Measurements from ENCODE around the gene ENTPD6.
"Not testable (repeated sequence)": the region's sequence is repeated elsewhere in the genome, so short reads cannot be mapped to it uniquely, and the experiment has no call there.

The ENTPD6 gene

DNA sequence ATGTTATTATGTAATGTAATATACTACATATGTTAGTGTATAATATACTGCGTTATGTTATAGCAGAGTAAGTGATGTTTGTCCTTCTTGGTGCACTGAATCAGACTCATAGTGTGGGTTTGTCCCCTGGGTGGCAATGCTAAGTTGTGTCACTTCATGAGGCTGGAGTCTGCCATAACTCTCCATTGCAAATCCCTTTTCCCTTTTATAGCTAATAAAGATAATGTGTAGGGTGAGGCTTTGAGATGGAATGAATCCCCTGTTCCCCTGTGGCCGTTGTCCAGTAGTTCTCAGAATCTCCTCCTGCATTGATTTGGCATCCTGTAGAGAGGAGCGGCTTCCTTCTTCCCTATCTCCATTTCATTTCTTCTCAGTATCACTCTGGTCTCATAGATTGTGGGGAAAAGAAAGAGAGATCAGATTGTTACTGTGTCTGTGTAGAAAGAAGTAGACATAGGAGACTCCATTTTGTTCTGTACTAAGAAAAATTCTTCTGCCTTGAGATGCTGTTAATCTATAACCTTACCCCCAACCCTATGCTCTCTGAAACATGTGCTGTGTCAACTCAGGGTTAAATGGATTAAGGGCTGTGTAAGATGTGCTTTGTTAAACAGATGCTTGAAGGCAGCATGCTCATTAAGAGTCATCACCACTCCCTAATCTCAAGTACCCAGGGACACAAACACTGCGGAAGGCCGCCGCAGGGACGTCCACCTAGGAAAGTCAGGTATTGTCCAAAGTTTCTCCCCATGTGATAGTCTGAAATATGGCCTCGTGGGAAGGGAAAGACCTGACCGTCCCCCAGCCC lies 45.5 kb downstream of the ENTPD6 start:
- not testable (repeated sequence) for DNase-seq (ENCODE audit: low read depth in 3 of 3, low spot score in 1 of 3)

DNA sequence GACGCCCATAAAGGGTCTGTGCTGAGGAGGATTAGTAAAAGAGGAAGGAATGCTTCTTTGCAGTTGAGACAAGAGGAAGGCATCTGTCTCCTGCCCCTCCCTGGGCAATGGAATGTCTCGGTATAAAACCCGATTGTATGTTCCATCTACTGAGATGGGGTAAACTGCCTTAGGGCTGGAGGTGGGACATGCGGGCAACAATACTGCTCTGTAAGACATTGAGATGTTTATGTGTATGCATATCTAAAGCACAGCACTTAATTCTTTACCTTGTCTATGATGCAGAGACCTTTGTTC lies 46.1 kb downstream of the ENTPD6 start:
- not testable (repeated sequence) for DNase-seq (ENCODE audit: low read depth in 3 of 3, low spot score in 1 of 3)

DNA sequence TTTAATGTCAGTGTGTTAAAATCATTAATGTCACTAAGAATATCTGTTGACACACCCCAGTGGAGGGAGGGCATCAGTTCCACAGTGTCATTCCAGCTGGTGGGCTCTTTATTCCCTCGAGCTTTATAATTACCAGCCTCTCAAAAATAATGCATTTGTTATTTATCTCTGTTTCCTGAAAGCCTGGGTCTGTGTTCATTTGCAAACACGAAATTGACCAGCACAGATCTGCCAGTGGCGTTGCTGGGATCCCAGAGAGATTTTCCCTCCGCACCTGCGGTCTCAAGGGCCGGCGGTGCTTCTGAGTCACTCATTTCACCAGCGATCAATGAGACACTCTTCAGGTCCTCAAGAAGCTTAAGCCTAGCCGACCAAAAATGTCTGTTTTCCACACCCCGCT lies 46.7 kb downstream of the ENTPD6 start:
- DNase-seq (ENCODE audit: low read depth in 3 of 3, low spot score in 1 of 3) = no peak

DNA sequence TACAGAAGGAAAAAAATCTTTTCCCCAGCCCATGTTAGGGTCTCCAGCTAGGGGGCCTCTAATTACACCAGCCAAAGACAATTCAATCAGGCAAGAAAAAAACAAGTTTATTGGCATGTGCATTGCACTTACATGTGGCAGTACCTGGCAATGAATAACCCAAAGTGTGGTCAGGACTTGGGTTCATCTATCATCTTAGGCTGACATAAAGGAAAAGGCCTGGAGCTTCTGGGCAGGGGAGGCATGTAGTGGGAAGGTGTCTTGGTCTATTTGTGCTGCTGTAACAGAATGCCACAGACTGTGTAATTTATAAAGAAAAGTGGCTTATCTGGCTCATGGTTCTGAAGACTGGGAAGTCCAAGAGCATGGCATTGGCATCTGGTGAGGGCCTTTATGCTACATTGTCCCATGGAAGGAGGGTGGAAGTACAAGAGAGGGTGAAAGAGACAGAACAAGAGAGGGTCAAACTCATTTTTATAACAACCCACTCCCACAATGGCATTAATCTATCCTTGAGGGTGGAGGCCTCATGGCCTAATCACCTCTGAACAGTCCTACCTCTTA lies 48.0 kb downstream of the ENTPD6 start:
- no peak for DNase-seq (ENCODE audit: low read depth in 3 of 3, low spot score in 1 of 3)

DNA sequence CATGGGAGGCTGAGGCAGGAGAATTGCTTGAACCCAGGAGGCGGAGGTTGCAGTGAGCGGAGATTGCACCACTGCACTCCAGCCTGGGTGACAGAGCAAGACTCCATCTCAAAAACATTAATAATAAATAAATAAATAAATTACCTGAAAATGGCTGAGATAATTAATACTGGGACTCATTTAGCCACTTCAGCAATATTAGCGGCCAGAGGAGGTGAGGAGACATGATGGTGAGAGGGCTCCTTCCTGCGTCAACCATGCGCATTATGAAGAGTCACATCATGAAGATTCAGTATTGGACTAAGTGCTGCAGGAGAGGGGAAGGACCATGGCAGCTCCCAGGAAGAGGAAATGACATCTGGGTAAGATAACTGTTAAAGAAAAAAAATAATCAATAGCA lies 49.5 kb downstream of the ENTPD6 start:
- no peak for DNase-seq (ENCODE audit: low read depth in 3 of 3, low spot score in 1 of 3)

DNA sequence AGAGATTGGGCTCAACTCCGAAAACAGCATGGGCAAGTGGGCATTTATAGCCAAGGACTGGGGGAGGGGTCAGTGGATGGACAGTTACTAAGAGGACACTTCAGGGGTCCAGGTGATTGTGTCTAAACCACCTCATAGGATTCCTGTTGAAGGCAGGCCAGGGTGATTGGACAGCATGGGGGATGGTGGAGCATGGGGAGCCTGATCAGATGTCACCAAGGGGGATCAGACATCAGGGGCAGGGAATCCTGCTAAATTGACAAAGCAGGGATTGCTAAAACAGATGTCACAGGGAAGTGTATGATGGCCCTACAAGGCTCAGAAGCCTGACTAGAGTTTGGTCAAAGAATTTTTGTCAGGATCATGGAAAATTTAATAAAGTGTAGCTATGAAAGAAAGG lies 49.9 kb downstream of the ENTPD6 start:
- DNase-seq (ENCODE audit: low read depth in 3 of 3, low spot score in 1 of 3) = no peak

DNA sequence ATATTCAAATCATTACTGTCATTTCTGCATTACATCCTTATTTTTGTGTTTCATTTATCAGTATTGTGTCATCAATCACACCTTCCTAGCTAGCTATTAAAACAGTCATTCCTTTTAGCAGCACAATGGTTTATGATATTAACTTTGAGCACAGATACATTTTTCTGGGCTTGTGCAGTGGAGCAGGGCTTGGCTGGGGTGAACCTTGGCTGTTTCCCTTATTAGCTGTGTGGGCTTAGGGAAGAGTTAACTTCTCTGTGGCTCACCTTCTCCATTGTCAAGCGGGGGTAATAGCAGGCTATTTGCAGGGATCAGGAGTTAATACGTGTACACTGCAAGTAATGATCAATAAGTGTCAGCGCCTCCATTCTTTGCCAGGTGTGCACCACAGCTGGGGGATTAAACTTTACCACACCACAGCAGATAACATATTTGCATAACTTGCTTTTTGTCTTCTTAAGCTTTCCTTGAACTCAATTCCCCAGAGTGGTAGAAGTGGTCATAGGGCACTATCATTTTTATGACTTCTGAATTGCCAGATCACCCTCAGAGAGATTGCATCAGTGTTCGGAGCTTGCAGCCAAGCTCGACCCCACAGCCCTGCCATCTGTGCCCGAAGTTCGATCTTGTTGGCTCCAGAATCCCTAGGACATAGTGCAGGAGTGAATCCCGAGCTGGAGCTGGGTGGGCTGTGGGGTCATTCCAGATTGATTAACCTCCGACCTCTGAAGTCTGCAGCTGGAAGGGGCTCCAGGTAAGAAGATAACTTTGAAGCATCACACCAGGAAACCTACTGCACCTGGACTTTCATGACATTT lies 50.9 kb downstream of the ENTPD6 start:
- no peak for DNase-seq (ENCODE audit: low read depth in 3 of 3, low spot score in 1 of 3)

DNA sequence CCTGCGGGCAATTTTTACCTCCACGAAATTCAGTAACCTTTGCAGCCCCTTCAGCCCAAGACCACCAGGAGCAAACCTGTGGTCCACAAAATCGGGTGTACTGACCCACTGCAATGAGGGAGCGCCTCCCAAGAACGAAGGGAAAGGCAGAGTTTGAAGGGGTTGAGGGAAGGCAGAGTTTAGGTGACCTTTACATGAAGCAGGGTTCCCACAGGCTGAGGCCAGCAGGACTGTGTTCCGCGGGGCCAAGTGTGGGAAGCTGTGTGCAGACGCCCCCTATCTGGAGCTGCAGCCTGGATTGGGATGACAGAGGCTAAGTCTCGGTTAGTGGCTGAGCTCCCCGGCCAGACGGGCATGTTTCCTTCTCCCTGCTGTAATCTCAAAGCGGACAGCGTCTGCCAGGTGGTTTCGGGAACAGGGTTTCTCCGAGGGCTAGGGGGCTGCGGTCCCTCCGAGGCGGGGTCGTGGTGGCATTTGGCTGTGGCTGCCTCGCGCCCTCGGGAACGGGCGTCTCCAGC lies 51.5 kb downstream of the ENTPD6 start:
- no peak for DNase-seq (ENCODE audit: low read depth in 3 of 3, low spot score in 1 of 3)

DNA sequence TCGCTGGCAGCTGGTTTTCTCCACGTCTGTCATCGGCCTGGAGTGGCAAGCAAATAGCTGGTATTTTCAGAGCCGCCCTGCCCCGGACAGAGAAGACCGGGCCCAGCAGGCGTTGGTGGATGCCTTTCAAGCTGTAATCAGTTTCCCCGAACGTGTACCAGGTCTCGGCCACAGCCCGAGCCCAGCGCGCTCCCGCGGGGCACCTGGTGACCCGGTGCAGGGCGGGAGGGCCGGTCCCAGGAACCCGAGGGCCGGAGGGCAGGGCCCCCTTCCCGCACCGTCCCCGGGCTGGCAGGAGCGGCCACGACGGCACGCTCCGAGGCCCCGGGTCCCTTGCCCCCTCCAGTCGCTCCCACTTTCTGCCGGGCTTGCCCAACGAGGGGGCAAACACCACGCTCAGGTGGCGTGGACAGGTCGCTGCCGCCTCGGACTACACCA lies 52.0 kb downstream of the ENTPD6 start:
- DNase-seq (ENCODE audit: low read depth in 3 of 3, low spot score in 1 of 3) = no peak

DNA sequence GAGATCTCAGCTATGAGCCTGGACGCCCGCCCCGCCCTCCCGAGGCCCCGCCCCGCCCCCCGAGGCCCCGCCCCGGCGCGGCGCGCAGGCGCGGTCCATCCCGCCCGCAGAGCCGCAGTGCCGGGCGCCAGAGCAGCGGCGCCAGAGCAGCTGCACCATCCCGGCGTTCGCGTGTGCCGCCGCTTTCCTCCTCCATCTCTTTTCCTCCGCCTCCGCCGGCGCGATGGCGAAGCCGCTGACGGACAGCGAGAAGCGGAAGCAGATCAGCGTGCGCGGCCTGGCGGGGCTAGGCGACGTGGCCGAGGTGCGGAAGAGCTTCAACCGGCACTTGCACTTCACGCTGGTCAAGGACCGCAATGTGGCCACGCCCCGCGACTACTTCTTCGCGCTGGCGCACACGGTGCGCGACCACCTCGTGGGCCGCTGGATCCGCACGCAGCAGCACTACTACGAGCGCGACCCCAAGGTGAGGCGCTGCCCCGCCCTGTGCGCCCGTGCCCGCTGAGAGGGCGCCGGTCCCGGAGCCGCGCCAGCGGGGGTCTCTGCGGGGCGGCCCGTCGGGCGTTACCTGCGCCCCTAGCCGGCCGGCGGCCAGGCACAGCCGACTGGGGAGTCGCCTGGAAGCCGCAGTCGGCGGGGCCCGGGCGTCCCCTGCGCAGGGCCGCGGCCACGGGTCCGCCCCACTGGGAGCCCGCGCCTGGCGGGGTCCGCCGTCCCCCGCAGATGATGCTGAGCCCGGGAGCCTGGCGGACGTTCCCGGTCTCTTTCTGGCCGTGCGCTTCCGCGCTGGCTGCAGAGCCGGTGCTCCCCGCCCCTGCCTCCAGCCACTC lies 52.7 kb downstream of the ENTPD6 start, which contains the start of gene PYGB:
Gene PYGB, plus strand, starts transcription at position 130 of the 830 bp plus-strand sequence. Its CDS starts 94 bp downstream, at position 224.
- DNase-seq (ENCODE audit: low read depth in 3 of 3, low spot score in 1 of 3) = peak; percentile 19 to 67 (median 61)

DNA sequence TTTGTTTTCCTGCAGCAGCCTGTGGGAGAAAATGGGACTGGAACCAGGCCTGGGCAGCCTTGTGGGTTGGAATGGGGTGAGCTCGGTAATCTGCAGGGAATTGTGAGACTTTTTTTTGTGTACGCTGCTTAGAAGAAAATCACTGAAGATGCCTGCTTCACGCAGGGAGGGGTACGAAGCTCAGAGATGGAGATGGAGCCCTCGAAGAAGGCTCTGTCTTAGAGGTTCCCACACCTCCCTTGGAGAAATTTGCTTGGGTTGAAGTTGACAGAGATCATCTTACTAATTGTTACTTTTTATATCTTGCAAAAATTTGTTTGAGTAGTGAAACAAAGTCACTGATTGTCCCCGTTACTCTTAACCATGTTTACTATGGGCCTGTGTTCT lies 53.3 kb downstream of the ENTPD6 start:
- DNase-seq (ENCODE audit: low read depth in 3 of 3, low spot score in 1 of 3) = no peak

DNA sequence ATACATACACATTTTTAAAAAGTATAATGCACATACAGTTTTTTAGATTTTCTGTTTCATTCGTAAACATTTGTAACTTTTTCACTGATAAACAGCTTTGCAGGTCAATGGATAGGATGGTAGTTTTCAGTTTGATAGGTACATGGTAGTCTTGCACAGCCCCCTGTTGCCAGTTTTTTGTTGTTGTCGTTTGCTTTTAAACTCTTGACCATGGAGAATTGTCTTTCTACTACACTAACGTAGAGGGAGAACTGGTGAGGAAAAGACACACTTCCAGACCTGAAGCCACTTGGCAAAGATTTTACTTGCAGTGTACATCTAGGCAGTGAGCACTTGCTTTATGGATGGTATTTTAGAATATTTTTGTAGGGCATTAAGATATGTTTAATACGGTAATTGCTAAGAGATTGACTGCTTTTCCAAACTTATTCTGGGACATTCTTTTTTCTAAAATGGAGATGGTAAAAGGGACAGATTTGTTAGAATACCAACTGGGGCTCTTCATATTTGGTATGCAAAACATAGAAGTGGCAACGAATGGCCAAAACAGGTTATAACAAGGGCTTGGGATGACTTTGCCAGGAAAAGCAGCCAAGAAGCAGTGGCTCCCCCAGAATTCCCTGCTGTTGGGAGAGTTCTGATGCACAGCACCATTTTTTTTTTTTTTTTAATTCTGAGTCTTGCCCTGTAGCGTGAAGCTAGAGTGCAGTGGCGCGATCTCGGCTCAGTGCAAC lies 53.9 kb downstream of the ENTPD6 start:
- no peak for DNase-seq (ENCODE audit: low read depth in 3 of 3, low spot score in 1 of 3)

DNA sequence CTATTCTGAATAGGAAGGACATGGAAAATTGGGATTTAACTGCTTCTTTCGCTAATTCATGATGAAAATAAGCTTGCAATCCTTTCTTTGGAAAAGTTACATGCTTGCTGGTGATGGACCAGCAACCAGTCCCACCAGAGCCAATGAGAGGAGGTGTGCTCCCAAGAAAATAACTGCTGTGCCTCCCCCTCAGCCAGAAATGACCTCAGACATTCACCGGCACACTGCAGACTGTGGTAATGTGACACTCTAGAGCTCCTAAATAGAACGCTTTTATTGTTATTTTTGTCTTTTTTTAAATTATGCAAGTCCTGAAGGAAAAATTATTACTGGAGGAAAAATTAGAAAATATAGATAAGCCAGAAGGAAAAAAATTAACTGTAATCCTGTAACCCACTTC lies 55.0 kb downstream of the ENTPD6 start:
- no peak for DNase-seq (ENCODE audit: low read depth in 3 of 3, low spot score in 1 of 3)

DNA sequence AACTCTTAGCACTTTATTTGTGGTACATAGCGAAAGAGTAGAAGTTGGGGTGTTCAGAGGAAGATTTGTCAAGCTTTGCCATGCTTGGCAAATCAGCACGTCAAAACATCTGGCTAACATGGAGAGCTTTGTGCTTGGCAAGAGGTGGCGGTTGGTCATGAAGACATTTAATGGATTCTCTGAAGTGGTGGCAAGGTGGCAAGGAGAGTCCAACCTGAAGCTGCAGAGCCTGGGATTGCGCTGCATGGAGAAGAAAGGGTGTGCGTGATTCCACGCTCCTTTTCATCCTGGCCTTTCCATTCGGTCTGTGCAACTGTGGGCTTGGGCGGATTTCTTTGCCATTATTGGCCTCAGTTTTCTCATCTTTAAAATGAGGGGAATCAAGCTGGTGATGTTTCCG lies 55.5 kb downstream of the ENTPD6 start:
- no peak for DNase-seq (ENCODE audit: low read depth in 3 of 3, low spot score in 1 of 3)

DNA sequence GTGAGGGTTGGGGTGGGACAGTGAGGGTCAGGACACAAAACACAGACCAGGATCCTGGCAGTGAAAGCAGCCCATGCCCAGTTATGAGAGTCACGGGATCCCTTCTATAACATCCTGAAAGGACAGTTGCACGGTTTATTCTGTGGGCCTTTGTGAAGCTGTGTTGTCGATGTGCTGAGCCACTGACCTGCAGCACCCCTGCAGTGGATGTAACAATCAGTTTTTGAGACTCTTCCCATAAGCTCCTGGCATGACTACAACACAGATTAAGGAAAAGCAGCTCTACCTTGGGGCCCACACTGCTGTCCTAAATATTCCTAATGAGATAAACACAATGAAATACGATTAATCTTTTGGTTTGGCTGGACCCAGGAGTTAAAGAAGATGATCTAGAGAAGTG lies 56.0 kb downstream of the ENTPD6 start:
- no peak for DNase-seq (ENCODE audit: low read depth in 3 of 3, low spot score in 1 of 3)

DNA sequence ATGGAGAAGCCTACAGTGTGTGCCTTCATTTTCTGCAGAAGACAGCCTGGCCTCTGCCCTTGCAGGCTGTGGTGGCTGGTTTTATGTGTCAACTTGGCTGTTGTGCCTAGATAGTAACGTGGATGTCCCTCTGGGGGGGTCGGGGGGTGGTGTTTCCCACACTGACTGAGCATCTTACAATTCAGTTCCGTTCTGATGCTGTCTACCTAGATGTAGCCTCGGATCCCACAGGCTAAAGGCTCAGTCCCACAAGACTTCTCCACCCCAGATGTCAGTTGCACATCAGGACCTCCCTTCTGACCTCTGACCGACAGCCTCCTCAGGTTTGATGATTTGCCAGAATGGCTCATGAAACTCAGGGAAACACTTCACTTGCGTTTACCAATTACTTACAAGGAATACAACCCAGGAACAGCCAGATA lies 56.7 kb downstream of the ENTPD6 start:
- DNase-seq (ENCODE audit: low read depth in 3 of 3, low spot score in 1 of 3) = no peak

DNA sequence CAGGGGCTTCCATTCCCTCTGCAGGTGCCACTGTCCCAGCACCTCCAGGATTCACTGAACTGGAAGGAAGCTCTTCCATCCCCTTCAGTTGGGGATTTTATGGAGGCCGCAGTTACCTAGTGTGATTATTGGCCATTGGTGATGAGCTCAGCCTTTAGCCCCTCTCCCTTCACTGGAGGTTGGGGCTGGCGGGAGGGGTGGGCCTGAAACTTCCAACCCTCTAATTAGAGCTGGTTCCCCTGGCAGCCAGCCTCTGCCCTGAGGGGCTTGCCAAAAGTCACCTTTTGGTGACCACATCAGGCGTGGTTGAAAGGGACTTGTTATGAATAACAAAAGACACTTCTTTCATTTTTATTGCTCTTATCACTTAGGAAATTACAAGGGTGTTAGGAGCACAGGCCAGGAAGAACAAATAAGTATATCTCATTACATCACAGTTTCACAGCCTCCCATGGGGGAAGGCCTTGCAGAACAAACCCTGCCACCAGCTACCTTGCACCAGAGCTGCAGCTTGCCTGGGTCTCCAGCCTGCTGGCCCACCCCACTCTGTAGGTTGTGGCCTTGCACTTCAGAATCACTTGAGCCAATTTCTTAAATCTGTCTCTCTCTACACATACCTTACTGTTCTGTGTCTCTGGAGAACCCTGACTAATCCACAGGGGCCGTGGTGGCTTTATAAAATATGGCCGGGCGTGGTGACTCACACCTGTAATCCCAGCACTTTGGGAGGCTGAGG lies 57.3 kb downstream of the ENTPD6 start:
- no peak for DNase-seq (ENCODE audit: low read depth in 3 of 3, low spot score in 1 of 3)

DNA sequence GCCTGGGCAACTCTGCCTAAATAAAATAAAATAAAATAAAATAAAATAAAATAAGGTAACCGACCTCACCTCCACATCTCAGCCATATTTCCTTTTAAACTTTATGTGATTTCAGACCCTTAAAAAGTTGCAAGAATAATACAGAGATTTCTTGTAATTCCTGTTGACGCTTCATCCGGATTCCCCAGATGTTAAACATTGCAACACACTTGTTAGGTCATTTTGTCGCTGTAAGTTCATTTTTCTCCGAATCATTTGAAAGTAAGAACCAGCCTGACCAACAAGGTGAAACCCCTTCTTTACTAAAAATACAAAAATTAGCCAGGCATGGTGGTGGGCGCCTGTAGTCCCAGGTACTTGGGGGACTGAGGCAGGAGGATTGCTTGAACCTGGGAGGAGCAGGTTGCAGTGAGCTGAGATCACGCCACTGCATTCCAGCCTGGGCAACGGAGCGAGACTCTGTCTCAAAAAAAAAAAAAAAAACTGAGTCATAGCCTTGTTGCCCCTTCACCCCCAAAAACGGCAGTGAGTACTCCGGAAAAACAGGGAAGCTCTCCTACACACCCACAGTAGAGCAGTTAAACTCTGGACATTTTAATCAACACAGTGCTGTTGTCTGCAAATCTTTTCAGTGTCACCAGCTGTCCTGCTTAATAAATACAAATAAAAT lies 58.2 kb downstream of the ENTPD6 start:
- DNase-seq (ENCODE audit: low read depth in 3 of 3, low spot score in 1 of 3) = no peak

DNA sequence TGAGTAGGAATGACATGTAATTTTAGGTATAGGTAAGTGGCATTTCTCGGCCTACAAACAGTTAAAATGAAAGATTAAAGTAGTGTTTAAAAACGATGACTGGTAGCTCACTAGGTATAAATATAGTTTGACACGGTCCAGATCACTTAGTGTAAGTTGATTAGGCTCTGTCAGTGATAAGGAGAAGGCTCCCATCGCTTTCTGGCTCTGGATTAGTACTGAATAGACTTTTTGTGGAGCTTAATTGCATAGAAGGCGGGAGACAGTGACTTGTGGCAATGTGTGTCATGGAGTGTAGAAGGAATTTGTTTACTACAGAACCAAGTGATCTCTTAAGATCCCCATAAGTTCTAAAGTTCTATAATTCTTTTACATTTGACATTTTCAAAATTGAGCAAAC lies 59.1 kb downstream of the ENTPD6 start:
- no peak for DNase-seq (ENCODE audit: low read depth in 3 of 3, low spot score in 1 of 3)

All from stimulated activated CD4-positive, alpha-beta T cell treated with anti-CD3 and anti-CD28 coated beads, TNF-alpha, amount 100 ng/mL, for 1 hour (primary cell).